ENCODE results near the gene CFAP92.

GRCh38 chr3:128998561-128998960 lies 4.7 kb upstream of the CFAP92 start:
- TF ChIP-seq CTCF (IDR thresholded peaks at IDR 0.05), result no peak
- TF ChIP-seq POLR2A (IDR thresholded peaks at IDR 0.05), result no peak

Data from breast epithelium (tissue), 3 donors.